ENCODE results near the gene KDELR3.

KDELR3 gene

GRCh38 chr22:38440747-38441350 lies 27.0 kb upstream of the KDELR3 start:
- DNase-seq, result no peak

- no peak for DNase-seq
Measured at GRCh38 chr22:38441620-38442287, 26.1 kb upstream of the KDELR3 start.

GRCh38 chr22:38442967-38443627 lies 24.8 kb upstream of the KDELR3 start:
- no peak for DNase-seq

GRCh38 chr22:38443628-38444521 lies 24.0 kb upstream of the KDELR3 start:
- DNase-seq, result no peak

GRCh38 chr22:38444783-38445182 lies 23.1 kb upstream of the KDELR3 start:
- DNase-seq, result no peak

DNA sequence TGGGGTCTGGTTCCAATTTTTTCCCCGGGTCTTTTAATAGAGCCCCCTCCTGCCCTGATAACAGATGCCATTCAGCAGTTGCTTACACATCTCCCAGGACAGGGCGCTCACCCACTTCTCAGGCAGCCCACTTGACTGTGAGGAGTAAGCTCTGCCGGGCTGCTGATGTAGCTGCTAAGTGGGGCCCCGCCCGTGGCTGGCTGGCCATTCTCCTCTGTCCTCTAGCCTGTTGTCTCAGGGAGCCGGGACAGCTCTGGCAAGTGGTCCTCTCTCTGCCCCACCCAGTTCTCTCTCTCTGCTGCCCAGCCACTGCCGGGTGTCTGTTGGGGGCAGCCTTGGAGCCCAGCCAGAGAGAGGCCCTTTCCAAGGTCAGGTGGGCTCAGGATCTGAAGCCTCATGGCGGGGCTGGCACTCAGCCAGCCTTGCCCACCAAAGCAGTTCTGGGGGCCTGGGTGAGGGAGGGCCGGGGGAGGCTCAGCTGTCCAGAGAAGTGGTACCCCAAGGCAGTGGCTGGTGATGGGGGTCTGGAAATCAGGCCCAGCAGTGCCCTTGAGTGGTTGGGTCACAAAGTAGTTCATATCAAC lies 21.8 kb upstream of the KDELR3 start:
- DNase-seq, result no peak

- DNase-seq, result no peak
Measured at GRCh38 chr22:38448945-38449745, 18.8 kb upstream of the KDELR3 start.

- DNase-seq, result no peak
Measured at GRCh38 chr22:38449776-38450175, 18.1 kb upstream of the KDELR3 start.

GRCh38 chr22:38450234-38450797 lies 17.6 kb upstream of the KDELR3 start:
- no peak for DNase-seq

DNA sequence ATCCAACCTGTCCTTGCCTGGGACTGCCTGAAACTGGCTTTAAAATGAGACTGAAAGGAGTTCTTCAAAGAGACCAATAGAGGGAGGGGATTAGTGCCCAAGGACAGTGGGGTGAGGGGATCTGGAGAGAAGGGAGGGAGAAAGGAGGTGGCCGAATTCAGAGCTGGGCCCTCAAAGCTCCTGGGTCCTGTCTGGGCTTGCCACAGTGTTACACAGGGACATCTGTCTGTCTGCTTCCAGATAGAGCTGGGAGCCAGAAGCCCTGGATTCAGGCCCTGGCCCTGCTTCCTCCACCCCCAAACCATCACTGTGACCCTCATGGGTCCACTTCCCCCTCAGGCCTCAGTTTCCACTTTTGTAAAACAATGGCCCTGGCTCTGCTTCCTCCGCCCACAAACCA lies 16.5 kb upstream of the KDELR3 start:
- DNase-seq, result no peak

- DNase-seq, result no peak
Measured at GRCh38 chr22:38451864-38452263, 16.0 kb upstream of the KDELR3 start.

DNA sequence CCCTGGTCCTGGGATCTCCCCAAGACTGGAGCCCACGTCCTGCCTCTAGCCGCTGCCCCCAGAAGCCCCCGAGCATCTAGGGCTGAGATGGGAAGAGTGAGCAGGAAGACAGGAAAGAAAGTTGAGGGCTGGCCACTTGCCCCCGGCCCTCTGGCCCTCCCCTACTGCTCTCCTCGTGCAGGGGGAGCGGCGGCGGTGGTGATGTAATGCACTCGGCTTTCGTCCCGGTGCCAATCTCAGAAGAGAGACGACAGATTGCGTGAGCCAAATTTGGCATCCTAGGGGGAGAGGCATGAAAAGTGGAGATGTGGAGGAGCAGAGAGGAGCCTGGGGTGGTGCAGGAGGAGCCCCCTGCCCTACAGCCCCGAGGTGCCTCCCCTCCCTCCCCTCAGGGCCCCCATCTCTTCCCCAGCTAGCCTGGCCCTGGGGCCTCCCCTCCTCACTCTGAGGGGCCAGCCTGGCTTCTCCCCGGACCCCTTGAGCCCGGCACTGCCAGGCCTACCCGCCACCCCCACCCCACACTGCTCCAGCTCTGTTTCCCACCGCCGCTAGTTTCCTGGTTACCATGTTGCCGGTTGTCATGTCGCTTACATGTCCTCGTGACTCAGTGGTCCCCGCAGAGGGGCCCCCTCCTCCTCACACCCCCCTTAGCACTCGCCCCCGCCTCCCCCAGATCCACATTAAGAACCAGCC lies 15.4 kb upstream of the KDELR3 start:
- DNase-seq, result no peak

- no peak for DNase-seq
Measured at GRCh38 chr22:38453066-38453672, 14.7 kb upstream of the KDELR3 start.

DNA sequence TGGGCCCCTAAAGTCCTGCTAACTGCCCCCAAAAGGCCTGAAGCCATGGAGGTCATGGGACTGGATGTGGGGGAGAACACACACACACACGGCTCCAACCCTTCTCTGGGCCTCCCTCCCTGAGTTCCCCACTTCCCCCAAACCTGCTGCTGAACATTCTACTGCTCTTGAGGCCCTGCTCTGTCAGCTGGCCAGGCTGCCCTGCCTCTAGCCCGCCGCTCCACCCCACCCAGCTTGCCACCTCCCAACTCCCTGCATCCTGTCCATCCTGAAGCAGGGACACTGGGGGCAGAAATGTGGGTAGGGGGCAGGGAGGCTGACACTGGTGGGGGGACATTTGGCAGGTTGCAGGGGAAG lies 13.9 kb upstream of the KDELR3 start:
- DNase-seq, result no peak

DNA sequence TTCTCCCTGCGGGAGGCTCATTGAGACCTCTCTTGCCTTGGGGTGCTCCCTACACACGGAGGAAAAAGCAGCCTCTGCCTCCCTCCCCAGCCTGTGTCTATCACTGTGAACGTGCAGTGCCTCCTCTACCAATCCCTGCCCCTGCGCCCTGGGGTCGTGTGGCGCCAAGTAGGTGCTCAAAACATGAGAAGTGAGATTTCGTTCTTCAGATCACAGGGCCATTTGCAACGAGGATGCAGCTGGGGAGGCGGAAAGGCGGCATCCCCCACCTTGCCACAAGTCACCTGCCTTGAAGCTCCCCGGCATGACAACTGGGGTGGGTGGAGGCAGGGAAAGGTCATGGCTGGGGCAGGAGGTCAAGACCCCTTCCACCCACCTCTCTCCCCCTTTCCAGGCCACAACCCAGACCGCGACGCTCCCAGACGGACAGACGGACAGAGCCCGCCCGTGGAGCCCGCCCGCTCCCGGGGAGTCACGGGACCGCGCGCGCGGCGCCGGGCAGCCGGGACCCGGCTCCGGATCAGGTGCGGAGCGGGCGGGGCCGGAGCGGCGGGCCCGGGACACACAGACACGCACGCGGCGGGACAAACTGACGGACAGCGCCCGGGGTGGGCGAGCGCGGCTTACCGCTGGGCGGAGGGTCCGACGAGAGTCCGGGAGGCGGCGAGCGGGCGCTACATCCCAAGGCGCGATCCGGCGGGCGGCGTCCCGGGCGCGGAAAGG lies 13.4 kb upstream of the KDELR3 start:
- DNase-seq, result no peak

- no peak for DNase-seq
Measured at GRCh38 chr22:38455076-38455529, 12.8 kb upstream of the KDELR3 start, which contains the start of gene KCNJ4. TSS of gene KCNJ4 (minus strand) at chr22:38455199. CDS start at chr22:38428132, 27,067 bp downstream.

DNA sequence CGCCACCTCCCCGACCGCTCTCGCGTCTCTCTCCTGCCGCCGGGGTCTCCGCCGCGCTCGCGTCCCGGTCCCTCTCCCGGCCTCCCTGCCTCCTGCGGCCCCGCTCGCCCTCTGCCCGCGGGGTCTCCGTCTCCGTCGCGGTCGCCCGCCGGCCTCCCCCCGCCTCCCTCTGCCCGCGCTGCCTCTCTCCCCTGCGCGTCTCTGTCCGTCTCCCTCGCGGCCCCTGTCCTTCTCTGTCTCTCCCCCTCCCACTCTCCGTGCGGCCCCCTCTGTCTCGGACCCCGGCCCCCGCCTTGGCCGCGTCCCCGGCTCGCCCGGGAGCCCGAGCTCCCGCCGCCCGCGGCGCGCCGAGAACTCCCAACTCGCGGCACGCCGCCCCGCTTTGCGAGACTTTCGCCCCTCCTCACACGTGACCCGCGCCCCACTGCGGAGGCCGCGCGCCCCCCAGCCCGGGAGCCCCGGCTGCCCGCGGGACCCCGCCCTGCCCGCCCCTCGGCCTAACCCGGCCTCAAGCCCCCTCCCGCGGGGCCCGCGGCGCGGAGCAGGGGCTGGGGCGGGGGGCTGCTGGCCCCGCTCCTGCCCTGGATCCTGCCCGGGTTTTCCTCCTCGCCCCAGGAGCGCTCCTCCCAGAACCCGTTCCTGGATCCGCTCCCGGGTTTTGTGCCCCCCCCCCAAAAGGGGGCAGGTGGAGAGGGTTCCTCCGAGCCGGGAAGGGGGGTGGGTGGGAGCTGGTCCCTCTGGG lies 12.2 kb upstream of the KDELR3 start:
- no peak for DNase-seq

- no peak for DNase-seq
Measured at GRCh38 chr22:38456272-38456835, 11.5 kb upstream of the KDELR3 start.
